ENCODE results near the gene RAB36. TPM values are rescaled to one million over a fixed set of nuclear protein-coding genes. Genes with fewer than 3 reads are reported as not detected.

Gene RAB36
- total RNA-seq, 2 experiments from 2014 or later, result 0.33 TPM; not detected in 1

GRCh38 chr22:23120415-23120899 lies 24.8 kb upstream of the RAB36 start:
- no peak overlapping the region for H3K27ac Mint-ChIP-seq
- H3K4me1 Mint-ChIP-seq, result peaks cover 12% of the 10 kb centered on the region
- no peaks in the 10 kb centered on the region for H3K9me3 Mint-ChIP-seq
- DNase-seq, result no peak
- H3K36me3 Mint-ChIP-seq (ENCODE audit: low read depth), result no peaks in the 10 kb centered on the region
- no peak overlapping the region for H3K4me3 Mint-ChIP-seq
- POLR2A ChIA-PET, result interaction anchor here (1.2 to 1.3 kb wide), 2 partner anchors 17 to 22 kb away, joined by 4 read pairs; partner anchors contain the start of gene RSPH14
- CTCF ChIA-PET, result interaction anchor here (0.7 to 2.3 kb wide), 5 partner anchors 8 to 375 kb away, joined by 3 to 11 read pairs (median 7); no protein-coding TSS in a partner anchor
- H3K27me3 Mint-ChIP-seq, result no peaks in the 10 kb centered on the region

GRCh38 chr22:23121000-23121421 lies 24.3 kb upstream of the RAB36 start:
- peaks cover 12% of the 10 kb centered on the region for H3K4me1 Mint-ChIP-seq
- CTCF ChIA-PET, result interaction anchor here (0.7 to 1.2 kb wide), 3 partner anchors 161 to 376 kb away, joined by 3 to 7 read pairs (median 3); no protein-coding TSS in a partner anchor

GRCh38 chr22:23121424-23121823 lies 23.9 kb upstream of the RAB36 start:
- no peak overlapping the region for H3K27ac Mint-ChIP-seq
- POLR2A ChIA-PET, result interaction anchor here (1.8 kb wide), 1 partner anchor 17 kb away, joined by 4 read pairs; no protein-coding TSS in a partner anchor
- H3K4me1 Mint-ChIP-seq, result peaks cover 12% of the 10 kb centered on the region
- H3K9me3 Mint-ChIP-seq, result no peaks in the 10 kb centered on the region
- no peak overlapping the region for H3K4me3 Mint-ChIP-seq
- DNase-seq, result no peak
- no peaks in the 10 kb centered on the region for H3K27me3 Mint-ChIP-seq
- H3K36me3 Mint-ChIP-seq (ENCODE audit: low read depth), result no peaks in the 10 kb centered on the region
- CTCF ChIA-PET, result interaction anchor here (0.7 to 1.2 kb wide), 2 partner anchors 161 to 376 kb away, joined by 3 to 7 read pairs; no protein-coding TSS in a partner anchor

More at GRCh38 chr22:23121000-23121421, 24.3 kb upstream of the RAB36 start:
- Mint-ChIP-seq H3K4me3 (no peak overlapping the region), H3K36me3 (ENCODE audit: low read depth) (no peaks in the 10 kb centered on the region), H3K9me3 (no peaks in the 10 kb centered on the region), H3K27ac (no peak overlapping the region), H3K27me3 (no peaks in the 10 kb centered on the region)
- POLR2A ChIA-PET, result no interaction called here
- DNase-seq, result no peak

GRCh38 chr22:23122216-23122957 lies 22.9 kb upstream of the RAB36 start:
- CTCF ChIA-PET, result no interaction called here
- H3K27me3 Mint-ChIP-seq, result no peaks in the 10 kb centered on the region
- no peak overlapping the region for H3K4me3 Mint-ChIP-seq
- DNase-seq, result no peak
- POLR2A ChIA-PET, result interaction anchor here (1.8 kb wide), 1 partner anchor 16 kb away, joined by 4 read pairs; no protein-coding TSS in a partner anchor
- H3K9me3 Mint-ChIP-seq, result no peaks in the 10 kb centered on the region
- H3K36me3 Mint-ChIP-seq (ENCODE audit: low read depth), result no peaks in the 10 kb centered on the region
- no peak overlapping the region for H3K27ac Mint-ChIP-seq
- H3K4me1 Mint-ChIP-seq, result peaks cover 12% of the 10 kb centered on the region

GRCh38 chr22:23122992-23123803 lies 22.1 kb upstream of the RAB36 start:
- DNase-seq, result no peak
- peaks cover 12% of the 10 kb centered on the region for H3K4me1 Mint-ChIP-seq
- H3K9me3 Mint-ChIP-seq, result no peaks in the 10 kb centered on the region
- no peak overlapping the region for H3K4me3 Mint-ChIP-seq
- no peak overlapping the region for H3K27ac Mint-ChIP-seq
- CTCF ChIA-PET, result interaction anchor here (0.7 to 2.2 kb wide), 5 partner anchors 10 to 300 kb away, joined by 3 to 6 read pairs (median 3); no protein-coding TSS in a partner anchor
- H3K36me3 Mint-ChIP-seq (ENCODE audit: low read depth), result no peaks in the 10 kb centered on the region
- POLR2A ChIA-PET, result interaction anchor here (1.8 kb wide), 1 partner anchor 16 kb away, joined by 4 read pairs; no protein-coding TSS in a partner anchor
- no peaks in the 10 kb centered on the region for H3K27me3 Mint-ChIP-seq

GRCh38 chr22:23123804-23124254 lies 21.4 kb upstream of the RAB36 start:
- no peak overlapping the region for H3K4me3 Mint-ChIP-seq
- no peak for DNase-seq
- H3K27me3 Mint-ChIP-seq, result no peaks in the 10 kb centered on the region
- ChIA-PET POLR2A (no interaction called here), CTCF (interaction anchor here (0.7 to 2.2 kb wide), 6 partner anchors 9 to 301 kb away, joined by 3 to 6 read pairs (median 4); no protein-coding TSS in a partner anchor)
- H3K36me3 Mint-ChIP-seq (ENCODE audit: low read depth), result no peaks in the 10 kb centered on the region
- no peaks in the 10 kb centered on the region for H3K9me3 Mint-ChIP-seq
- peaks cover 12% of the 10 kb centered on the region for H3K4me1 Mint-ChIP-seq
- no peak overlapping the region for H3K27ac Mint-ChIP-seq

GRCh38 chr22:23124611-23125511 lies 20.4 kb upstream of the RAB36 start:
- Mint-ChIP-seq H3K9me3 (no peaks in the 10 kb centered on the region), H3K4me1 (peaks cover 4% of the 10 kb centered on the region), H3K27me3 (no peaks in the 10 kb centered on the region), H3K4me3 (no peak overlapping the region), H3K36me3 (ENCODE audit: low read depth) (no peaks in the 10 kb centered on the region), H3K27ac (no peak overlapping the region)
- CTCF ChIA-PET, result interaction anchor here (1.1 to 2.2 kb wide), 3 partner anchors 165 to 170 kb away, joined by 4 to 6 read pairs (median 5); no protein-coding TSS in a partner anchor
- DNase-seq, result no peak
- POLR2A ChIA-PET, result no interaction called here

GRCh38 chr22:23125512-23126103 lies 19.7 kb upstream of the RAB36 start:
- peaks cover 2% of the 10 kb centered on the region for H3K27me3 Mint-ChIP-seq
- H3K4me1 Mint-ChIP-seq, result peaks cover 2% of the 10 kb centered on the region
- POLR2A ChIA-PET, result no interaction called here
- no peak overlapping the region for H3K27ac Mint-ChIP-seq
- no peaks in the 10 kb centered on the region for H3K9me3 Mint-ChIP-seq
- DNase-seq, result no peak
- CTCF ChIA-PET, result interaction anchor here (2.2 kb wide), 1 partner anchor 169 kb away, joined by 5 read pairs; no protein-coding TSS in a partner anchor
- H3K4me3 Mint-ChIP-seq, result no peak overlapping the region
- no peaks in the 10 kb centered on the region for H3K36me3 Mint-ChIP-seq (ENCODE audit: low read depth)

- Mint-ChIP-seq H3K27ac (no peak overlapping the region), H3K4me1 (no peaks in the 10 kb centered on the region), H3K36me3 (ENCODE audit: low read depth) (no peaks in the 10 kb centered on the region), H3K9me3 (no peaks in the 10 kb centered on the region), H3K27me3 (peaks cover 2% of the 10 kb centered on the region), H3K4me3 (no peak overlapping the region)
- ChIA-PET CTCF (interaction anchor here (2.0 to 4.2 kb wide), 2 partner anchors 12 to 168 kb away, joined by 9 to 72 read pairs; no protein-coding TSS in a partner anchor), POLR2A (no interaction called here)
- no peak for DNase-seq
Measured at GRCh38 chr22:23126165-23127054, 18.9 kb upstream of the RAB36 start.

GRCh38 chr22:23127055-23127756 lies 18.1 kb upstream of the RAB36 start:
- no peaks in the 10 kb centered on the region for H3K9me3 Mint-ChIP-seq
- H3K4me3 Mint-ChIP-seq, result no peak overlapping the region
- no peaks in the 10 kb centered on the region for H3K36me3 Mint-ChIP-seq (ENCODE audit: low read depth)
- ChIA-PET CTCF (interaction anchor here (1.0 to 4.2 kb wide), 8 partner anchors 8 to 374 kb away, joined by 3 to 72 read pairs (median 3); no protein-coding TSS in a partner anchor), POLR2A (interaction anchor here (1.3 kb wide), 1 partner anchor 11 kb away, joined by 4 read pairs; no protein-coding TSS in a partner anchor)
- no peak for DNase-seq
- no peak overlapping the region for H3K27ac Mint-ChIP-seq
- H3K4me1 Mint-ChIP-seq, result no peaks in the 10 kb centered on the region
- peaks cover 2% of the 10 kb centered on the region for H3K27me3 Mint-ChIP-seq

Data from activated CD4-positive, alpha-beta memory T cell treated with anti-CD3 and anti-CD28 coated beads, Interleukin-2, amount 10 ng/mL, durations not matched to agents 7 days and 5 days (primary cell).